Measurements from ENCODE around the gene FGG. TPM values are rescaled to one million over a fixed set of nuclear protein-coding genes. Genes with fewer than 3 reads are reported as not detected.

FGG gene
- total and polyA plus RNA-seq, 2 of the 8 experiments (the other 6 are each of a cell fraction or from before 2014, with no cell fraction given), result not detected

DNA sequence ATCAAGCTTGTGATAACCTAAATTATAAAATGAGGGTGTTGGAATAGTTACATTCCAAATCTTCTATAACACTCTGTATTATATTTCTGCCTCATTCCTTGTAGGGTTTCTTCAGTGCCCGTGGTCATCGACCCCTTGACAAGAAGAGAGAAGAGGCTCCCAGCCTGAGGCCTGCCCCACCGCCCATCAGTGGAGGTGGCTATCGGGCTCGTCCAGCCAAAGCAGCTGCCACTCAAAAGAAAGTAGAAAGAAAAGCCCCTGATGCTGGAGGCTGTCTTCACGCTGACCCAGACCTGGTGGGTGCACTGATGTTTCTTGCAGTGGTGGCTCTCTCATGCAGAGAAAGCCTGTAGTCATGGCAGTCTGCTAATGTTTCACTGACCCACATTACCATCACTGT lies 46.8 kb downstream of the FGG start:
- Histone ChIP-seq H2AK5ac (ENCODE audit: low read depth, low read length) (no peak overlapping the region), H3K79me1 (ENCODE audit: low read depth, low read length) (no peaks in the 10 kb centered on the region), H2AFZ (ENCODE audit: low read length) (no peak overlapping the region), H3K27me3 (replicated peaks in 1 of 4; ENCODE audit: control insufficient read depth in 3 of 4, extremely low read depth in 1 of 4, insufficient read depth in 3 of 4, low read length in 3 of 4) (no peaks in the 10 kb centered on the region), H2BK20ac (ENCODE audit: low read length) (no peak overlapping the region), H3K27ac (ENCODE audit: low read depth, low read length) (no peak overlapping the region), H4K91ac (replicated peaks; ENCODE audit: insufficient read length, low read length) (no peak overlapping the region), H2BK120ac (replicated peaks; ENCODE audit: low read depth, low read length) (no peak overlapping the region), H3K36me3 (ENCODE audit: control insufficient read depth in 2 of 4, insufficient read depth in 4 of 4, low read length in 3 of 4) (no peaks in the 10 kb centered on the region), H3K79me2 (ENCODE audit: control insufficient read depth in 1 of 2, insufficient read depth in 2 of 2, low read length in 2 of 2) (no peaks in the 10 kb centered on the region), H4K8ac (ENCODE audit: extremely low read depth, insufficient read depth, low read length) (no peak overlapping the region), H3K4me3 (ENCODE audit: extremely low read depth in 1 of 4, insufficient read depth in 2 of 4, low read depth in 3 of 4, low read length in 4 of 4) (no peak overlapping the region), H2BK15ac (ENCODE audit: low read length) (no peak overlapping the region), H3K56ac (replicated peaks; ENCODE audit: insufficient read length, low read depth, low read length) (no peak overlapping the region), H3K9ac (replicated peaks in 1 of 4; ENCODE audit: extremely low read depth in 1 of 4, low read depth in 3 of 4, low read length in 3 of 4) (no peak overlapping the region), H2BK12ac (ENCODE audit: low read depth, low read length) (no peak overlapping the region), H4K20me1 (replicated peaks in 1 of 2; ENCODE audit: control insufficient read depth in 1 of 2, insufficient read depth in 2 of 2, low read length in 2 of 2) (no peaks in the 10 kb centered on the region), H3K4me2 (ENCODE audit: insufficient read depth in 1 of 2, low read depth in 2 of 2, low read length in 2 of 2) (no peak overlapping the region), H3K23me2 (ENCODE audit: low read depth, low read length) (no peaks in the 10 kb centered on the region), H3K23ac (ENCODE audit: insufficient read length) (no peak overlapping the region), H4K5ac (ENCODE audit: insufficient read length, low read depth, low read length) (no peak overlapping the region), H3K18ac (ENCODE audit: extremely low read depth, low read length) (no peak overlapping the region), H2BK5ac (ENCODE audit: low read depth, low read length) (no peak overlapping the region), H3K14ac (ENCODE audit: insufficient read length) (no peak overlapping the region), H3K4ac (replicated peaks; ENCODE audit: insufficient read length, low read depth, low read length) (no peak overlapping the region), H3K4me1 (replicated peaks in 1 of 4; ENCODE audit: control insufficient read depth in 3 of 4, insufficient read depth in 4 of 4, low read length in 3 of 4) (no peaks in the 10 kb centered on the region), H3K9me3 (ENCODE audit: insufficient read depth in 2 of 2, low read depth in 1 of 2, low read length in 1 of 2) (no peaks in the 10 kb centered on the region)
- WGBS, 2 experiments (ENCODE audit: extremely low coverage in 1 of 2, insufficient coverage in 1 of 2, insufficient read length in 1 of 2, insufficient replicate concordance in 2 of 2, low coverage in 1 of 2, low lambda C conversion rate in 2 of 2, missing lambda C conversion rate in 1 of 2), result 88% methylated on average over 6 of the region's 6 CpGs; no CpG with 5 or more reads in 1 of the 2 experiments
- POLR2A ChIA-PET (ENCODE audit: partially characterized antibody), result no interaction called here
- DNase-seq (ENCODE audit: low read depth in 1 of 2, low spot score in 2 of 2), result no peak
- CTCF ChIA-PET (ENCODE audit: partially characterized antibody), result interaction anchor here (0.7 to 6.7 kb wide), 8 partner anchors 9 to 59 kb away, joined by 3 to 47 read pairs (median 4); partner anchors contain the start of gene PLRG1
- no peak for FAIRE-seq
- TF ChIP-seq BCL11A (IDR thresholded peaks at IDR 0.05; ENCODE audit: low read depth in 2 of 2, low read length in 2 of 2), result no peak
- no peak for TF ChIP-seq EP300 (IDR thresholded peaks at IDR 0.05; ENCODE audit: borderline replicate concordance in 1 of 2, low read depth in 2 of 2, low read length in 2 of 2)
- TF ChIP-seq CHD1 (IDR thresholded peaks at IDR 0.05; ENCODE audit: low read depth, low read length), result no peak
- TF ChIP-seq CREB1 (IDR thresholded peaks at IDR 0.05), result no peak
- TF ChIP-seq CEBPB (IDR thresholded peaks at IDR 0.05; ENCODE audit: low read depth, low read length), result no peak
- no peak for TF ChIP-seq JUN (IDR thresholded peaks at IDR 0.05; ENCODE audit: low read depth, low read length)
- no peak for TF ChIP-seq EZH2 (IDR thresholded peaks at IDR 0.05; ENCODE audit: low read depth, low read length, severe bottlenecking)
- TF ChIP-seq BACH1 (IDR thresholded peaks at IDR 0.05; ENCODE audit: low read length), result no peak
- no peak for TF ChIP-seq CBX5 (IDR thresholded peaks at IDR 0.05; ENCODE audit: low read depth, low read length)
- TF ChIP-seq SP1 (IDR thresholded peaks at IDR 0.05; ENCODE audit: low read depth, low read length), result no peak
- TF ChIP-seq SUZ12 (IDR thresholded peaks at IDR 0.05; ENCODE audit: low read length), result no peak
- TF ChIP-seq JUND (IDR thresholded peaks at IDR 0.05; ENCODE audit: low read length), result no peak
- no peak for TF ChIP-seq NANOG (IDR thresholded peaks at IDR 0.05; ENCODE audit: insufficient read depth, low read depth, low read length, poor library complexity, severe bottlenecking)
- TF ChIP-seq TEAD4 (IDR thresholded peaks at IDR 0.05; ENCODE audit: low read depth, low read length), result no peak
- TF ChIP-seq TBP (IDR thresholded peaks at IDR 0.05; ENCODE audit: low read depth, low read length), result no peak
- TF ChIP-seq POLR2A (IDR thresholded peaks at IDR 0.05; ENCODE audit: control extremely low read depth in 1 of 2, low read depth in 2 of 2, low read length in 2 of 2), result no peak
- no peak for TF ChIP-seq TAF1 (IDR thresholded peaks at IDR 0.05; ENCODE audit: low read depth, low read length)

Data from H1 (cell line).